HG03575 (cell line): ENCODE measurements around the gene PCCA.
"Not testable (repeated sequence)": the region's sequence is repeated elsewhere in the genome, so short reads cannot be mapped to it uniquely, and the experiment has no call there.

Experiments
- ATAC-seq: cut with Tn5 transposase; IDR thresholded peaks from one replicate; pipeline ENCODE4 v1.9.1; 2021; ENCODE audit not compliant: unreplicated experiment, insufficient number of reproducible peaks, low FRiP score; ENCODE audit errors: extremely low read depth

PCCA gene

DNA sequence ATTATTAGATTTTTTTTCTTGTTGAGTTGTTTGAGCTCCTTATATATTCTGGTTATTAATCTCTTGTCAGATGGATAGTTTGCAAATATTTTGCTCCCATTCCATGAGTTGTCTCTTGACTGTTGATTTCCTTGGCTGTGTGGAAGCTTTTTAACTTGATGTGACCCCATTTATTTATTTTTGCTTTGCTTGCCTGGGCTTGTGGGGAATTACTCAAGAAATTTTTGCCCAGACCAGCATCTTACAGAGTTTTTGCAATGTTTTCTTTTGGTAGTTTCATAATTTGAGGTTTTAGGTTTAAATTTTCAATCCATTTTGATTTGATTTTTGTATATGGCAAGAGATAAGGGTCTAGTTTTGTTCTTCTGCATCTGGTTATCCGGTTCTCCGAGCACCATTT lies 124.7 kb downstream of the PCCA start:
- ATAC-seq: no peak

- no peak for ATAC-seq
These were observed 126.0 kb downstream of the PCCA start for GRCh38 chr13:100214886-100215285.

- no peak for ATAC-seq
These were observed 132.3 kb downstream of the PCCA start for GRCh38 chr13:100221166-100221565.

DNA sequence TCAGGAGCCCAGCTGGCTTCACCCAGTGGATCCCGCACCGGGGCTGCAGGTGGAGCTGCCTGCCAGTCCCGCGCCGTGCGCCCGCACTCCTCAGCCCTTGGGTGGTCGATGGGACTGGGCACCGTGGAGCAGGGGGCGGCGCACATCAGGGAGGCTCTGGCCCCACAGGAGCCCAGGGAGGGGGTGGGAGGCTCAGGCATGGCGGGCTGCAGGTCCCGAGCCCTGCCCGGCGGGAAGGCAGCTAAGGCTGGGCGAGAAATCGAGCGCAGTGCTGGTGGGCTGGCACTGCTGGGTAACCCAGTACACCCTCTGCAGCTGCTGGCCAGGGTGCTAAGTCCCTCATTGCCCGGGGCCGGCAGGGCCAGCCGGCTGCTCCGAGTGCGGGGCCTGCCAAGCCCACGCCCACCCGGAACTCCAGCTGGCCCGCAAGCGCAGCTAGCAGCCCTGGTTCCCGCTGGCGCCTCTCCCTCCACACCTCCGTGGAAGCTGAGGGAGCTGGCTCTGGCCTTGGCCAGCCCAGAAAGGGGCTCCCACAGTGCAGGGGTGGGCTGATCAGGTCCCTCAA lies 135.2 kb downstream of the PCCA start:
- ATAC-seq: not testable (repeated sequence)

DNA sequence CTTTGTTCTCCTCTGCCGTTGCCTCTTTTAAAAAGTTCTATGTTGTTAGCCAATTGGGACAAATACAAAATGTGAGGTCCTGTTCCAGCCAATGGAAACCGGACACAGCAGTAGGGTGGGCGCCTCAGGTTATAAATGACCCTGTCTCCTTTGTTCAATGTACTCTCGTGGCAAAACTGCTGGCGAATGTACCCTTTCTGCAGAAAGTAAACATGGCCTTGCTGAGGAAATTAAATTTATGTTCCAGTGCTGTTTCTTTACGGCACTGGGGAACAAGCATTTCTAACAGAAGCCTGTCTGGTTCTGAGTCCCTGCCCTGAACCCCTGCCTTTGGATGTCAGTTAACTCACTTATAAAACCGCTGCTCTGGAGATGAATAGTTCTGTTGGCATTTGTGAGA lies 140.7 kb downstream of the PCCA start:
- ATAC-seq: no peak

DNA sequence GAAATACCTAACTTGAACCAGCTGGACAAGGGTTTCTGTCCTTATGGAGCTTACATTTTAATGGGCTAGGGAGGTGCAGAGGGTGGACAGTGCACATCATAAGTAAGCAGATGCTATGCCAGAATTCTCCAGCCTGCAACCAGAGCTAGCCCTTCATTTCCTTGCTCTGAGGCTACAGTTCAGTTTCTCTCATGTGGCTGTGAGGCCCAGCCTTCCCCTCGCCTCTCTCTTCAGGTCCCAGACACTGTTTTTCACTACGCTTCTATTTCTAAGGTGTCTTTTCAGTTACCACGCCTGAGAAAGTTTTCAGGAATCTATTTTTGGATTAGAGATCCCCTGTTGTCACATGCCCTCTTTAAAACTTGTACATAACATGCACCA lies 141.9 kb downstream of the PCCA start:
- no peak for ATAC-seq

DNA sequence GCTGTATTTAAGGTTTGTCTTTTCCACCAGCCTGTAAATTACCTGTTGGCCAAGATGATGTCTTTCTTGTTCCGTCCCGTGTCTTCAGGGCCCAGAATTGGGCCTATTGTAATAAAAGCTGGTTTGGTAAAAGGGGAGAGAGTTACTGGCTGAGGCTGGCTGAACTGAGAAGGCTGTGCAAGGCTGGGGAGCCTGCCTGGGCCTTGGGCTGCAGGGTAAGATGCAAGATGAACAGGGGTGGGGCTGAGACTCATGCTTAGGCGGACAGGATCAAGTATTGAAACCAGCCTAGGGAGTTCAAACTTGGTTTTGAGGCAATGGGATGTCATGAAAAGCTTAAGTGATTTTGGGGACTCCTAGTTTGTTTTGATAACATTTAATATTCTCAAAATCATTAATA lies 142.3 kb downstream of the PCCA start:
- ATAC-seq: no peak

DNA sequence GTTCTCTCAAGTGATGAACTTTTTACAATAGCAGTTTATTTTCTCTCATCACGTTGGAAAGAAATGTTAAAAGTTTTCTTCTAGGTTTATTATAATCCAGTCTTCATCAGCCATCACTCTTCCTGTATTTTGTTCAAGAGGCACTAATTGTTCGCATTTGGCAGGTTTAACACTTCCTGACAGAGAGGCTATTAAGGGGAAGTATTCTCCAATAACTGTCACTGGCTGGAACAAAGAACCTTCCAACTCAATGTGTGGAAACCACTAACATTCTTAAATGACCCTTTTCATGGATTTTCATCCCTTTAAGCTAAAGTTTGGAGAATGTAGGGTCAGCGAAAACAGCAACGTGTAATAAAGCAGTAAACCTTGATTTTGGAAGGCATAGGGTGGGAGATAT lies 145.1 kb downstream of the PCCA start:
- ATAC-seq: no peak

- no peak for ATAC-seq
These were observed 145.7 kb downstream of the PCCA start for GRCh38 chr13:100234524-100235136.

DNA sequence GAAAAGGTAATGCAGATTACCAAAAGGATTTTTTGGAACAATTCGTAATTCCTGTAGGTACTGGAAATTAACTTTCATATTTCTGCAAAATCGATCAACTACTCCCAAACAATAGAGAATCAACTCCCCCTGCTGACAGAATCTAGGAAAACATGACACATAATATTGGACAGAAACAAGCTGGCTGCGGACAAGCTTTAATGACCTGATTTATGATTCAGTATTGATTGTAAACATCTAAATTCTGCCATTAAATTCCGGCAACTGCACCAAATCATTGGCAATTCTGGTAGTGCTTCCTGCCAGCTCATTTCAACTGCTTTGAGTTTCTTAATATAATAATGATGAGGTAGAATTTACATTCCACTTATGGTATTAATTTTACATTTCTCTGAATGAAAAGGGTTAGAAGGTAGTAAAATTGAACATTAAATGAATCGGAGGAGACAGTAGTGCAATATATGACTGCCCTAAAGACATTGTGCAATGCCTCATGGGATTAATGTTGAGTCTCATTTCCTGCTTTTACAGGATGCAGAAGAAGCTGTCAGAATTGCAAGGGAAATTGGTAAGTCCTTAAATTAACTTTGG lies 146.5 kb downstream of the PCCA start:
- ATAC-seq: no peak

DNA sequence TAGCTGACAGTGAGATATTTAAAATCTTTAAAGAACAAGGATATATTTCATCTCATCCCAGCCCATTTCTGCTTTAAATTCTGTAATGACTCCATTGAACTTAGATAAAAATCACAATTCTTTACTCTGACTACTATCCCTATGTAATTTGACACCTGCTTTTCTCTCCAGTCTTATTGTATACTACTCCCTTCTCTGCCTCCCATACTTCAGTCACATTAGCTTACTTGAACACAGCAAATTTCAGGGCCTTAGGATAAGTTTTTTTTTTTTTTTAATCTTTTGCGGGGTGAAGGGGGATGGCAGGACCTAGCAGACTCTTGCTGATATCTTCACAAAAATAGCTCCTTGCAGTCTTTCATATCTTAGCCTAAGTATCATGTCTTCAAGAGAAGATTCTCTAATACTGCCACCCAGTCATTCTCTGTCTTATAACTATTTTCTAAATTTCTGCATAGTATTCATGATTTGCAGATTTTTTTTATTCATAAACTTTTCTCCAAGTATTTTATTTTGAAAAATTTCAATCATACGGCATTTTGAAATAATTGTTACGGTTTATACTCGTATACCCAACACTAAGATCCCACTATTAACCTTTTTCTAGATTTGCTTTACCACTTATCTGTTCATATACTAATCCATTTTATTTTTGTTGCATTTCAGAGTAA lies 151.4 kb downstream of the PCCA start:
- no peak for ATAC-seq

DNA sequence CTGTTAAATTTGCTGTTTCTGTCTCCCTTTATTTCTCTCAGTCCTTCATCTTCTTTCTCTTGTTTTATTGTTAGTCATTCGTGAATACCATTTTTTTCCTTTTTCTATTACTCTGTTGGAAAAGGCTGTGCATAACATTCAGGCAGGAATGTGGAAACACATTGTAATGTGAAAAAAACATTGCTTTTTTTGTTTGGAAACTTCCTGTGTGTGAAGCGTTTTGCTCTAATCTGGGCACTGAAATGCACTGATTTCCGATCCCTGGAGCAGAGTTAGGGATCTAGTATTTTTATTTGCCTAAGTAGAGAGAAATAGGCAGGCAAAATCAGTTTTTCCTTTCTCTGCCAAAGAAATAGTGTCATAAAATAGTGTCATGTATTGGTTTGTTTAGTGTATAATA lies 155.5 kb downstream of the PCCA start:
- no peak for ATAC-seq

- no peak for ATAC-seq
These were observed 156.2 kb downstream of the PCCA start for GRCh38 chr13:100245104-100245503.

DNA sequence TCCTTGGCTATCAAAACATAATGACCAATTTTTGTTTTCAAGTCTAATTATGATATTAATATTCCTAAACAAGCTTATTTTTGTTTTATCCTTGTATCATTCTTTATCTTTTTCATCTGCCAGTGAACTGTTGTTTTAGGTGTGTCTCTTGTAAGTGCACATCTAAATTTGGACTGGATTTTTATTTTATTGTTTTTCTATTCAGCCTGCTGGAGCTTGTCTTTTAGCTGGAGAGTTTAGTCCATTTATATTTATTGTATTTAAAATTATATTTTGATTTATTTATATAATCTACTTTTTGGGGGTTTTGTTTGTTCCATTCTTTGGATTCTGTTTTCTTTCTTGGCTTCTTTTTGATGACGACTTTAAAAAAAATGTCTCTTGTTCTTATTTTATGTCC lies 159.0 kb downstream of the PCCA start:
- no peak for ATAC-seq

DNA sequence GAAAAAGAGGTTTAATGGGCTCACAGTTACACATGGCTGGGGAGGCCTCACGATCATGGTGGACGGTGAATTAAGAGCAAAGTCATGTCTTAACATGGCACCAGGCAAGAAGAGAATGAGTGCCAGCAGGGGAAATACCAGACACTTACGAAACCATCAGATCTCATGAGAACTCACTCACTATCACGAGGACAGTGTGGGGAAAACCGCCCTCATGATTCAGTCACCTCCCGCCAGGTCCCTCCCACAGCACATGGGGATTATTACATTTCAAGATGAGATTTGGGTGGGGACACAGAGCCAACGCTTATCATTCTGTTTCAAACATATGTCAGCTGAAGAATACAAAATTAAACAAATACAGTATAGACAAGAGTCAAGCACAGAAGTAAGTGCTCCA lies 165.1 kb downstream of the PCCA start:
- no peak for ATAC-seq

- no peak for ATAC-seq
These were observed 173.5 kb downstream of the PCCA start for GRCh38 chr13:100262404-100262803.

- ATAC-seq: no peak
These were observed 177.1 kb downstream of the PCCA start for GRCh38 chr13:100266026-100266425.

DNA sequence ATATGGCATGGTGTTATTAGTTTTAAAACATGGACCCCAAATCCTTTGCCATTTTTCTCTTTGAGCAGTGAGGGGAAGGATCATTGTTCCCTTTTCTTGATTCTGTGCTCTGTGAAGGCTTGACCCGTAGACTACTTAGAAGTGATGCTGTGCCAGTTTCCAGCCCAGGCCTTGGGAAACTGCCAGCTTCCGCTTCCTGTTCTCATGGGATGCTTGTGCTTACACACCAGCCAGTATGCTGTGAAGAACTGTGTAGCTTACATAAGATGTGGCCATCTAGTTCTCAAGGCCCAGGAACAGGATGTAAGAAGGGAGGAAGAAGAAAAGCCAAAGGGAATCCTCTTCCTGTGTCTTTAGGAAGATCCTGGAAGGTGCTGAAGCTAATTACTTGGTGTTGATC lies 180.9 kb downstream of the PCCA start:
- no peak for ATAC-seq

DNA sequence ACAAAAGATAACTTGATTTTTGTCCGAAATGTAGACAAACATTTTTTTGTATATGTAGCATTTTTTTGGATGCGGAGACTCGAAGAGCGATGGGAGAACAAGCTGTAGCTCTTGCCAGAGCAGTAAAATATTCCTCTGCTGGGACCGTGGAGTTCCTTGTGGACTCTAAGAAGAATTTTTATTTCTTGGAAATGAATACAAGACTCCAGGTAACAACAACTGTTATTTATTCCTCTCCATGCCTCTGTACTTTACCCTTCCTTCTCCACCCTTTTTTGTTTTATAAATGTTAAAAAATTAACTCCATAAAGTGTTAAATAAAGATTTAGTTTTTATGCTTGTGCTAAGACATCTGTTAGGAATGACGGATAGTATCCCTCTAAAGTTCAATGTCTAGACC lies 184.2 kb downstream of the PCCA start:
- no peak for ATAC-seq

GRCh38 chr13:100273552-100273951 lies 184.7 kb downstream of the PCCA start:
- ATAC-seq: no peak
